ENCODE measurements around the gene PRDM11. TPM values are rescaled to one million over a fixed set of nuclear protein-coding genes. Genes with fewer than 3 reads are reported as not detected.

PRDM11 gene
- total RNA-seq, 1 experiment from 2014 or later = 27.4 TPM

- Histone ChIP-seq H3K4me3 (ENCODE audit: low read depth in 2 of 2, low read length in 2 of 2) (no peak overlapping the region), H3K9me3 (ENCODE audit: control insufficient read depth, insufficient read depth, low read depth, low read length) (no peaks in the 10 kb centered on the region), H3K27me3 (ENCODE audit: control insufficient read depth, insufficient read depth, low read length) (peaks cover 19% of the 10 kb centered on the region), H3K4me1 (ENCODE audit: control insufficient read depth, insufficient read depth, low read length) (no peaks in the 10 kb centered on the region), H3K27ac (ENCODE audit: low read length) (no peak overlapping the region), H3K36me3 (ENCODE audit: control insufficient read depth, insufficient read depth, low read length) (no peaks in the 10 kb centered on the region)
- in situ Hi-C loops (cut with HindIII; ENCODE audit: low pct_unique_long_range_greater_than_20kb, low sequenced_read_pairs) (no loop called here), intact Hi-C loops (cut with micrococcal nuclease; ENCODE audit: unreplicated experiment) (no loop called here)
- ChIA-PET CTCF (no interaction called here), POLR2A (no interaction called here)
- DNase-seq (ENCODE audit: low read depth, low spot score) = no peak
- no peak for TF ChIP-seq REST (IDR thresholded peaks at IDR 0.05; ENCODE audit: insufficient read depth in 1 of 2, low read depth in 2 of 2, low read length in 1 of 2)
- no TSS peak for BruUV-seq (replicated peaks)
- ATAC-seq = no peak
Observed at GRCh38 chr11:45270946-45271716, 124.7 kb downstream of the PRDM11 start.

DNA sequence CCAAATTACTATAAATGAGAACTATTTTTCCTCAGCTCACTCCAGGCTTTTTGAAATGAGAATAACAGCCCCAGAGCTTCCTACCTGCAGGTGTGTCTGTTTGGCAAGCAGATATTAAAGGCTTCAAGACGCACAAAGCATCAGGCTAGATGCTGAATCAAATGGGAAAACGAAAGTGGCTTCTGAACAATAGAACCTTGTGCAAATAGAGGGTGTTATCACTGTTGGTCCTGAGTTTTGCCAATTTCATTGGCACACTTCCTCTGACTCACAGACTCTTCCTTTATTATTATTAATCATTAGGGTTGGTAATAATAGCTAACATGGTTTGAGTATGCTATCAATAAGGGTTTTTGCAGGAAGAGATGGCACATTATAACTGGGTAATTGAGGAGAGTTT is 126.3 kb downstream of the PRDM11 start:
- no peak overlapping the region for H3K27ac ChIP-seq (ENCODE audit: low read length)
- no peak for TF ChIP-seq POLR2AphosphoS5 (IDR thresholded peaks at IDR 0.05; ENCODE audit: low read depth, low read length)
- no peak for TF ChIP-seq CTCF (IDR thresholded peaks at IDR 0.05)
- no peak for TF ChIP-seq SIN3A (IDR thresholded peaks at IDR 0.05; ENCODE audit: borderline replicate concordance, insufficient read depth, low read depth, low read length)
- no peak for TF ChIP-seq REST (IDR thresholded peaks at IDR 0.05; ENCODE audit: insufficient read depth in 1 of 2, low read depth in 2 of 2, low read length in 1 of 2)
- no peak for TF ChIP-seq TCF7L2 (IDR thresholded peaks at IDR 0.05; ENCODE audit: low read depth, low read length)
- H3K9me3 ChIP-seq (ENCODE audit: control insufficient read depth, insufficient read depth, low read depth, low read length) = no peaks in the 10 kb centered on the region
- intact Hi-C loops (cut with micrococcal nuclease; ENCODE audit: unreplicated experiment) (no loop called here), in situ Hi-C loops (cut with HindIII; ENCODE audit: low pct_unique_long_range_greater_than_20kb, low sequenced_read_pairs) (no loop called here)
- no peaks in the 10 kb centered on the region for H3K36me3 ChIP-seq (ENCODE audit: control insufficient read depth, insufficient read depth, low read length)
- DNase-seq (ENCODE audit: low read depth, low spot score) (no peak), ATAC-seq (no peak)
- peaks cover 19% of the 10 kb centered on the region for H3K27me3 ChIP-seq (ENCODE audit: control insufficient read depth, insufficient read depth, low read length)
- POLR2A ChIA-PET = interaction anchor here (0.7 kb wide), 1 partner anchor 563 kb away, joined by 4 read pairs; no protein-coding TSS in a partner anchor
- CTCF ChIA-PET = no interaction called here
- BruUV-seq (replicated peaks) = no TSS peak
- no peaks in the 10 kb centered on the region for H3K4me1 ChIP-seq (ENCODE audit: control insufficient read depth, insufficient read depth, low read length)
- no peak overlapping the region for H3K4me3 ChIP-seq (ENCODE audit: low read depth in 2 of 2, low read length in 2 of 2)
